Measurements from ENCODE around the gene FZD8. TPM values are rescaled to one million over a fixed set of nuclear protein-coding genes. Genes with fewer than 3 reads are reported as not detected.

FZD8 gene
- total RNA-seq, 2 donors from 2014 or later = 11.0 to 11.7 TPM

GRCh38 chr10:35650894-35651293 is 8.8 kb upstream of the FZD8 start:
- H3K9ac ChIP-seq (ENCODE audit: low read depth in 2 of 2, low read length in 2 of 2) = no peak overlapping the region
- intact Hi-C loops (cut with DNase I) = no loop called here
- no peak overlapping the region for H3K27ac ChIP-seq
- H3K4me1 ChIP-seq = no peaks in the 10 kb centered on the region
- no peaks in the 10 kb centered on the region for H3K27me3 ChIP-seq
- no peak for DNase-seq
- no peak overlapping the region for H3K4me3 ChIP-seq
- H3K36me3 ChIP-seq = no peaks in the 10 kb centered on the region
- H3K9me3 ChIP-seq = no peaks in the 10 kb centered on the region
- no peak for TF ChIP-seq CTCF (IDR thresholded peaks at IDR 0.05)

GRCh38 chr10:35644050-35644950 is 2.2 kb upstream of the FZD8 start:
- intact Hi-C loops (cut with DNase I) = loop anchor here (5.0 kb wide), 1 partner anchor 273 kb away; no protein-coding TSS in a partner anchor
- H3K36me3 ChIP-seq = no peaks in the 10 kb centered on the region
- DNase-seq = no peak
- no peaks in the 10 kb centered on the region for H3K9me3 ChIP-seq
- H3K27ac ChIP-seq = no peak overlapping the region
- peaks cover 8% of the 10 kb centered on the region for H3K4me1 ChIP-seq
- TF ChIP-seq CTCF (IDR thresholded peaks at IDR 0.05) = no peak
- no peak overlapping the region for H3K9ac ChIP-seq (ENCODE audit: low read depth in 2 of 2, low read length in 2 of 2)
- no peaks in the 10 kb centered on the region for H3K27me3 ChIP-seq
- peak overlapping the region; percentile 78 for H3K4me3 ChIP-seq

- no peak overlapping the region for H3K27ac ChIP-seq
- H3K4me1 ChIP-seq = peaks cover 8% of the 10 kb centered on the region
- peak overlapping the region; percentile 78 for H3K4me3 ChIP-seq
- TF ChIP-seq CTCF (IDR thresholded peaks at IDR 0.05) = no peak
- H3K36me3 ChIP-seq = no peaks in the 10 kb centered on the region
- H3K9me3 ChIP-seq = no peaks in the 10 kb centered on the region
- peak overlapping the region; percentile 12 to 61 for H3K9ac ChIP-seq (ENCODE audit: low read depth in 2 of 2, low read length in 2 of 2)
- intact Hi-C loops (cut with DNase I) = loop anchor here (5.0 kb wide), 1 partner anchor 274 kb away; no protein-coding TSS in a partner anchor
- DNase-seq = peak; percentile 60
- H3K27me3 ChIP-seq = no peaks in the 10 kb centered on the region
These were observed 1.3 kb upstream of the FZD8 start for GRCh38 chr10:35643151-35644049.

GRCh38 chr10:35642793-35643114 is 658 bp upstream of the FZD8 start:
- intact Hi-C loops (cut with DNase I) = loop anchor here (5.0 kb wide), 1 partner anchor 275 kb away; no protein-coding TSS in a partner anchor
- H3K27me3 ChIP-seq = no peaks in the 10 kb centered on the region

More at GRCh38 chr10:35642793-35643114, 658 bp upstream of the FZD8 start:
- DNase-seq = peak; percentile 26
- peak overlapping the region; percentile 78 for H3K4me3 ChIP-seq
- H3K9me3 ChIP-seq = no peaks in the 10 kb centered on the region
- TF ChIP-seq CTCF (IDR thresholded peaks at IDR 0.05) = no peak
- H3K27ac ChIP-seq = no peak overlapping the region
- H3K9ac ChIP-seq (ENCODE audit: low read depth in 2 of 2, low read length in 2 of 2) = peak overlapping the region; percentile 12 to 61
- H3K4me1 ChIP-seq = peaks cover 8% of the 10 kb centered on the region
- H3K36me3 ChIP-seq = no peaks in the 10 kb centered on the region

All from colonic mucosa (tissue), 4 donors.